Smooth muscle cell of the coronary artery (primary cell): ENCODE results near the gene SLC25A46. TPM values are rescaled to one million over a fixed set of nuclear protein-coding genes. Genes with fewer than 3 reads are reported as not detected.

ENCODE experiments used
- total RNA-seq: library from RNA; depleted of rRNA; stranded (reverse); fragments of >200 nt; gene quantifications from 2 replicates; pipeline ENCODE4 v1.2.3, GENCODE V29; 2014; ENCODE audit warnings: low replicate concordance

Gene SLC25A46
- total RNA-seq = 72.5 and 93.4 TPM in 2 replicates

DNA sequence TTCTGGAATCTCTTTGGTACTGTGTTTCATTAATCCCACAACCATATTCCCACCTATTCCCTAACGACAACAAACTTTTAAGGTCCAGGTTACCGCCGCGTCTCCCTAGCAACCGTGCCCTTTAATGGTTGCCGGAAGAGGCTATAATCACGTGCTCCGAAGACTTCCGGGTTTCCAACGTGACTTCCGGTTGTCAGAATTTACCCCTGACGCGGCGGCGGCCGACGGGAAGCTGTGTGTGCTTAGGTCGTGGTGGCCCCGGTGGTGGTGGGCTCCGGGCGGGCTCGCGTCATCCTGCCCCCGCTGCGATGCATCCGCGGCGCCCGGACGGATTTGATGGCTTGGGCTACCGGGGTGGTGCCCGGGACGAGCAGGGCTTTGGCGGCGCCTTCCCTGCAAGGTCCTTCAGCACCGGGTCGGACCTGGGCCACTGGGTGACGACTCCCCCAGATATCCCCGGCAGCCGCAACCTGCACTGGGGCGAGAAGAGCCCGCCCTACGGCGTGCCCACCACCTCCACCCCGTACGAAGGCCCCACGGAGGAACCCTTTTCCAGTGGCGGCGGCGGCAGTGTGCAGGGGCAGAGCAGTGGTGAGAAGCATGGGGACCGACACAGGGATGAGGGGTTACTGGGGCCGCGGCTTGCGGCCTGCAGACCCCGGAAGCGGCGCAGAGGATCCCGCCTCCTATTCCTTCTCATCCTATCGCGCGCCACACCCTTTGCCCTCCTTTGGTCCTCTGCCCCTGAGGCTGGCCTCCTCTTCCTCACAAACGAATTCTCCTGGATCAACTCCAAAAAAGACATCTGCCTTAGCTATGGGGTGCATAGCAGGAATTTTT lies at the start of gene SLC25A46:
SLC25A46 (plus strand) TSS at position 196 of the 840 bp plus-strand sequence; CDS start at position 309, 113 bp downstream.

DNA sequence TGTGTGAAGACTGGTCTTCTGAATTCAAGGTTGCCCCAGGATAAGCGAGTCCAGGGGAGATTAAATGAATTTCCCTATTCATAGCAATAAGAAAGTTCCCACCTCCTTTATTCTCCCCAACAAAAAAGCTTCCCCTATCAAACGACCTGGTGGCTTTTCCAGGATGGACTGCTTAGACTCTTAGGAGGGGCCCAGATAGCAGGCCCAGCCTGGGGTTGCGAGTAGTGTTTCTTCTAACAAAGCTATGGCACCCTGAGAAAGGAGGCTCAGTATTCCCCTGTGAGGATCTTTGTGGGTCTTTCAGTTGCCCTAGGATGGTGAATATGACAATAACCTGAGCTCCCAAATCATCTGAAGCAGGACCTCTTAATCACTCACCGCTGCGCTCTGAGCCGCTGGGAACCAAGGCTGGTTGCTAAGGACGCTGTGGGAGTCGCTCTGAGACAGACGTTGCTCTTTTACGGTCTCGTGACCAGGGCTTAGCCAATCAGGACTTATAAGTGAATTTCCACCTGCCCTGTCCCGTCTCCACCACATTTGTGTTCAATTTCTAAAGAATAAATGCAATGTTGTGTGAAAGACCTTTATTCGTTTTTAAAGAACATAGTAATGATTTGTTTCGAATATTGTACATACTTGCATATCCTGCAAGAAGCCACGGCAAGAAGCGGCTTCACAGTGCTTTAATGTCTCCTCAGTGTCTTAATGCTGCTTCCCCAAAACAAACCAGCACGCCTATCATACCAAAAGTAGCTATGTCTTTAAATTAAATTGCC lies 12.4 kb upstream of the SLC25A46 start, which contains the start of gene TMEM232:
TMEM232 (minus strand) TSS at position 423 of the 776 bp plus-strand sequence. CDS start 59,319 bp downstream, outside the sequence.

Other genes with a start within 250 kb of the SLC25A46 start
- 1.4 and 4.6 TPM in 2 replicates for gene TMEM232, start 12.3 kb upstream of the SLC25A46 start, total RNA-seq